Measurements from ENCODE around the gene GPHN.
A peak's percentile ranks its signal among the peaks of the same experiment; 100 is the strongest.

Gene GPHN

DNA sequence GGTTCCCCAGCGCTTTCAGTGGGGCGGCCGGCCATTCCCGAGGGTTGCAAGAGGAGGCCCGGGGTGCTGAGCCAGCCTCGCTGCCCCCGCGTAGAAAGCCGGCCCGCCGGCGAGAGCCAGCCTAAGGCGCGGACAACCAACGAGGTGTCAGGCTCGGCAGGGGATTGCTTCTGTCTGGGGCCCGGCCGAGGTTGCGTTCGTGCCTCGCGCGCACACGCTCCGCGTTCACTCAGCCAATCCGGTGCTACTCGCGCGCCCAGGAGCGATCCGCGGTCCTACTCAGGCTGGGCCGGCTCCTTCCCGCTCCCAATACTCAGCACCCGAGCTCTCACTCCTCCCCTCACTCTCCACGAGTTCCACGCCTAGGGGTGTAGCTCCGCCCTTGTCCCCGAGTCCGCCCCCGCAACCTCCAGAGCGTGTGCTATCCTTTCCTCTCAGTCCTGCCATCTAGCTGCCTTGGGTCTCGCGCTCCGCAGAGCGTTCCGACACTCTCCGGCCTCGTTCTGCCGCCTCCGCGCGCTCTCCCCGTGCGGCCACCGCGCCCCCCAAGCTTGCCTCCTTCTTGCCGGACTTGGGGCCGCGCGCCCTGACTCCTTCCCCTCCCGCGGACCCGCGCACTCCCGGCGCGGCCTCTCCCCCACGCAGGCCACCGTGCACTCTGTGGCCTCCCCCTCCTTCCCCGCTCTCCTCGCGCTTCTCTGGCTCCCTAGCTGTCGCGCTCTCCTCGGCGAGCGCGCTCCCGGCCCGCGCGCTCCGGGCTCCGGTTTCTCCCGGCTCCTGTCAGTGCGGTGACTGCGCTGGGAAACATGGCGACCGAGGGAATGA lies at the start of gene GPHN:
GPHN (plus strand) TSS at position 426 of the 825 bp plus-strand sequence.
- H3K36me3 ChIP-seq (ENCODE audit: control insufficient read depth, insufficient read depth, low read length) = no peaks in the 10 kb centered on the region
- H3K27me3 ChIP-seq (ENCODE audit: control insufficient read depth, insufficient read depth, low read length) = peaks cover 1% of the 10 kb centered on the region; the same call in 1 of the 2 replicates
- peak; percentile 88 for DNase-seq (ENCODE audit: low read depth, low spot score)
- no CpG with 5 or more reads among the region's 91 CpGs for WGBS (ENCODE audit: insufficient coverage, insufficient read length)
- H3K4me3 ChIP-seq (ENCODE audit: low read length) = peak within 1 kb of the TSS; percentile 83
- H3K4me1 ChIP-seq (ENCODE audit: control insufficient read depth, insufficient read depth, low read length) = no peaks in the 10 kb centered on the region
- no peak within 1 kb of the TSS for H3K27ac ChIP-seq (ENCODE audit: low read length)
- H3K9me3 ChIP-seq (ENCODE audit: control insufficient read depth, insufficient read depth, low read length) = no peaks in the 10 kb centered on the region

DNA sequence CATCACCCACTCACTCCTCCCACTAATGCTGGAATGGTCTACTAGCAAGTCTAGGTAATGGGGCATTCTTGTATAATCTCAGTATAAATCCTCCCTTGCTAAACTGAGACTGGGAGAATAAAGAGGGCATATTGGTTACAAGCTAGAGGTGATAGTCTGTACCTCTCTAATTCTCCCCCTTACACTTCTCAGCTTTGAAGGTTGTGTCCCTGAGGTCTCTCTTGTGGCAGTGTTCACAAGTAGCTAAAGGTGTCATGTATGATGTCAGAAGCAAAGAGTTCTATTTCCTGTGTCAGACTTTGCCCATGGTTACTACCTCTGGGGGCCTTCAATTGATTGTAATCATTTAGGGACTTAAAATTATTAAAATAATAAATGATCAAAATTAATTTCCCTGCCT lies 48.3 kb upstream of the GPHN start:
- Histone ChIP-seq H3K27ac (ENCODE audit: low read length) (no peak overlapping the region), H3K4me1 (ENCODE audit: control insufficient read depth, insufficient read depth, low read length) (no peaks in the 10 kb centered on the region), H3K9me3 (ENCODE audit: control insufficient read depth, insufficient read depth, low read length) (no peaks in the 10 kb centered on the region), H3K4me3 (ENCODE audit: low read length) (no peak overlapping the region), H3K36me3 (ENCODE audit: control insufficient read depth, insufficient read depth, low read length) (no peaks in the 10 kb centered on the region), H3K27me3 (ENCODE audit: control insufficient read depth, insufficient read depth, low read length) (no peaks in the 10 kb centered on the region)
- DNase-seq (ENCODE audit: low read depth, low spot score) = no peak

DNA sequence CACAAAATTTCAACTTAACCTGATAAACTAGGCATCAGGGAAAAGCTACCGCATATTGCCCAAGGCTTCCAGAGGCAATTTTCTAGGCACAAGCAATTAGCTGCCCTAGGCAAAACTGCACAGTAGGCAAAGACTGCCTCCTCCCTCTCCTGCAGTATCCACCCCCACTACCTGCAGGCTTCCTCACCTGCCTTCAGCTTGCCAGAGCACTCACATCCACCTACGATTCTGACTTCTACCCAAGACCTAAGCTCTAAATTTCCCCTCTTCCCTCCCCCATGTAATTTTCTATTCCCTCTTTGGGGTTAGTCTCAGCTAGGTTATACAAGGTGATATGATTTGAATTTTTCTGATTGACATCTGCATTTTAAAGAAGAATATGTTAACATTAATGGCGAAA lies 43.7 kb upstream of the GPHN start:
- no peak overlapping the region for H3K27ac ChIP-seq (ENCODE audit: low read length)
- H3K36me3 ChIP-seq (ENCODE audit: control insufficient read depth, insufficient read depth, low read length) = no peaks in the 10 kb centered on the region
- H3K4me3 ChIP-seq (ENCODE audit: low read length) = no peak overlapping the region
- DNase-seq (ENCODE audit: low read depth, low spot score) = no peak
- WGBS (ENCODE audit: insufficient coverage, insufficient read length) = no CpG with 5 or more reads among the region's 3 CpGs
- H3K27me3 ChIP-seq (ENCODE audit: control insufficient read depth, insufficient read depth, low read length) = no peaks in the 10 kb centered on the region
- H3K9me3 ChIP-seq (ENCODE audit: control insufficient read depth, insufficient read depth, low read length) = no peaks in the 10 kb centered on the region; the same call in 1 of the 2 replicates
- no peaks in the 10 kb centered on the region for H3K4me1 ChIP-seq (ENCODE audit: control insufficient read depth, insufficient read depth, low read length)

DNA sequence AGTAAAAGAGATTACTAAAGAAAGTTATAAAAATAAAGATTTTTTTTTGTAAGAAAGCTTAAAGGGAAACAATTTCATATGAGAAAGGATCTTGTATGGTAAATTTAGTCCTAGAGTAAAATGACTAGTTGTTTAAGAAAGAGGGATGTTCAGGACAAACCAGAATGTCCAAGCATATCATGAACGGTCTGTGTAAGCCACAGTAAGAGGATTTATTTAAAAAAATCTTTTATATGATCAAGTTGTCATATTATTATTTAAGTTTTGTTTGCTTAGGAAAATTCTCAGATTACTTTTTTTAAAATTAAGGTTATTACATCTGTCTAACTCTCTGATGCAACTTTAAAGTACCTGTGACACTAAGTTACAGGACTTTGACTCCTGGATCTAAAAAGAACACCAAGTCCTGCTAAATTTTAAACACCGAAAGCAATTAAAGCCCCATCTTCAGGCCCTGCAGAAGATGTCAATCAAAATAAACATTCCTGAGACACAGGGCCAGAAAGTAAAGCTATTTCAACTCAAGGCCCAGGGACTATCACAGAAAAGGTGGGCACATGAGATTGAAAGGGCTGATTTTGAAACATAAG lies 39.1 kb upstream of the GPHN start:
- H3K4me1 ChIP-seq (ENCODE audit: control insufficient read depth, insufficient read depth, low read length) = no peaks in the 10 kb centered on the region
- H3K36me3 ChIP-seq (ENCODE audit: control insufficient read depth, insufficient read depth, low read length) = no peaks in the 10 kb centered on the region
- H3K27ac ChIP-seq (ENCODE audit: low read length) = no peak overlapping the region
- no peaks in the 10 kb centered on the region for H3K27me3 ChIP-seq (ENCODE audit: control insufficient read depth, insufficient read depth, low read length)
- no peaks in the 10 kb centered on the region; the same call in 1 of the 2 replicates for H3K9me3 ChIP-seq (ENCODE audit: control insufficient read depth, insufficient read depth, low read length)
- no peak for DNase-seq (ENCODE audit: low read depth, low spot score)
- H3K4me3 ChIP-seq (ENCODE audit: low read length) = no peak overlapping the region
- no CpG with 5 or more reads among the region's 2 CpGs for WGBS (ENCODE audit: insufficient coverage, insufficient read length)

DNA sequence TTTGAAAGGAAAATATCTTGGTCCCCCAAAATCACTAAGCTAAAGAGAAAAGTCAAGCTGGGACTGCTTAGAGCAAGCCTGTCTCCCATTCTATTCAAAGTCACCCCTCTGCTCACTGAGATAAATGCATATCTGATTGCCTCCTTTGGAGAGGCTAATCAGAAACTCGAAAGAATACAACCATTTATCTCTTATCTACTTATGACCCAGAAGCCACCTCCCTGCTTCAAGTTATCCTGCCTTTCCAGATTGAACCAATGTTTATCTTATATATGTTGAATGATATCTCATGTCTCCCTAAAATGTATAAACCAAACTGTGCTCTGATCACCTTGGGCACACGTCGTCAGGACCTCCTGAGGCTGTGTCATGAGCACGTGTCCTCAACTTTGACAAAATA lies 36.4 kb upstream of the GPHN start:
- no peak for DNase-seq (ENCODE audit: low read depth, low spot score)
- Histone ChIP-seq H3K9me3 (ENCODE audit: control insufficient read depth, insufficient read depth, low read length) (no peaks in the 10 kb centered on the region; the same call in 1 of the 2 replicates), H3K4me1 (ENCODE audit: control insufficient read depth, insufficient read depth, low read length) (no peaks in the 10 kb centered on the region), H3K27ac (ENCODE audit: low read length) (no peak overlapping the region), H3K4me3 (ENCODE audit: low read length) (no peak overlapping the region), H3K27me3 (ENCODE audit: control insufficient read depth, insufficient read depth, low read length) (no peaks in the 10 kb centered on the region), H3K36me3 (ENCODE audit: control insufficient read depth, insufficient read depth, low read length) (no peaks in the 10 kb centered on the region)
- WGBS (ENCODE audit: insufficient coverage, insufficient read length) = no CpG with 5 or more reads among the region's 4 CpGs

DNA sequence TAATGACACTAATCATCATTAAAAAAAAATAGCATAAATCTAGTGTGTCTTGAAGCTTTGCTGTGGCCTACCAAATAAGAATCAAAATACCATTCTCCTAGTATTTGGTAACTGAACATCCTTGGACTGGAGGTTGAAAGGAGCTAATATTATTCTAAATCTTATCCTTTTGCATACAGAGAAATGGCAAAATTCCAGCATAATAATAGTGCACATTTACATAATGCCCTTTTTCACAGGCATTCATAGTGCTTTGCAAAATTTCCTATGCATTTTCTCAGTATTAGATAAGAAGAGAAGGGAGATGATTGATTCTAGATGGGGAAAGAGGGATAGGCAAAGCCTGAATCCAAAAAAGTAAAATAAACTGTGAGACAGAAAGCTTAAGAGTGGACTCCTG lies 35.7 kb upstream of the GPHN start:
- Histone ChIP-seq H3K9me3 (ENCODE audit: control insufficient read depth, insufficient read depth, low read length) (no peaks in the 10 kb centered on the region; the same call in 1 of the 2 replicates), H3K27ac (ENCODE audit: low read length) (no peak overlapping the region), H3K36me3 (ENCODE audit: control insufficient read depth, insufficient read depth, low read length) (no peaks in the 10 kb centered on the region), H3K27me3 (ENCODE audit: control insufficient read depth, insufficient read depth, low read length) (no peaks in the 10 kb centered on the region), H3K4me1 (ENCODE audit: control insufficient read depth, insufficient read depth, low read length) (no peaks in the 10 kb centered on the region), H3K4me3 (ENCODE audit: low read length) (no peak overlapping the region)
- no peak for DNase-seq (ENCODE audit: low read depth, low spot score)

DNA sequence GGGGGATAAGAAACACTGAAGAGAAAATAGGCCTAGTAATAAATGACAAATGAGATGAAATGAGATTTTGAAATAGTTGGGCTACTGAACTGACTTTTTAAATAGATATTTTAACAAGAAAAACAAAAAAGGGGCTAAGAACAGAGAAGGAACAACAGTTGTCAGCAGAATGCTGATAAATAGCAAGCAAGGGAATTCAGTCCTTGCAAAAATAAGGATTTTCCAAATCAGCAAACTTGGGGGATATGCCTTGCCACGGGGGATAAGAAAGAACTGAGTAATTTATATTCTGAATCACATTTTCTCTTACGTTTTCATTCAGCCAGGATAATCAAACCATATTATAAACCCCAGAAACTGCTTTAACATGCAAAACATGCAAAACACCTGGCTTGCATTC lies 34.7 kb upstream of the GPHN start:
- H3K4me1 ChIP-seq (ENCODE audit: control insufficient read depth, insufficient read depth, low read length) = no peaks in the 10 kb centered on the region
- no CpG with 5 or more reads among the region's 2 CpGs for WGBS (ENCODE audit: insufficient coverage, insufficient read length)

DNA sequence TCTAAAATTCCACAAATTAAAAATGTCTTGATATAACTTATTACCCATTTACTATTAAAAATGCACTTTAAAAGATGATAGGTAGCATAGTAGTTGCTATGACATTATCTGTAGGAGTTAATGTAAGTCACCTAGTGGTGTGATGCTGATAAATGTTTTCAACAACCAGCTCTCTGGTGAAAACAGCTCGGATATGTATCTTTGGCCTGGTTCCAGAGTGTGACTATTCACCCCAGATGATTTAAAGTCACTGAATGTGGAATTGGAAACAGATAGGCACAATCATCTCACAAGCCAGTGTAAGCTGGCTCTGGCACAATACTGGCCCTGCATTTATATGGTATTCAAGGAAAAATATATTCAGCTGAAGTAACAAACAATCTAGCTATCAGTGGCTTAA lies 31.0 kb upstream of the GPHN start:
- Histone ChIP-seq H3K9me3 (ENCODE audit: control insufficient read depth, insufficient read depth, low read length) (no peaks in the 10 kb centered on the region; the same call in 1 of the 2 replicates), H3K4me3 (ENCODE audit: low read length) (no peak overlapping the region), H3K27ac (ENCODE audit: low read length) (no peak overlapping the region), H3K4me1 (ENCODE audit: control insufficient read depth, insufficient read depth, low read length) (no peaks in the 10 kb centered on the region), H3K36me3 (ENCODE audit: control insufficient read depth, insufficient read depth, low read length) (no peaks in the 10 kb centered on the region), H3K27me3 (ENCODE audit: control insufficient read depth, insufficient read depth, low read length) (no peaks in the 10 kb centered on the region)
- DNase-seq (ENCODE audit: low read depth, low spot score) = no peak
- WGBS (ENCODE audit: insufficient coverage, insufficient read length) = no CpG with 5 or more reads among the region's 1 CpG

More for the DNA sequence above, 34.7 kb upstream of the GPHN start:
- Histone ChIP-seq H3K36me3 (ENCODE audit: control insufficient read depth, insufficient read depth, low read length) (no peaks in the 10 kb centered on the region), H3K4me3 (ENCODE audit: low read length) (no peak overlapping the region), H3K27ac (ENCODE audit: low read length) (no peak overlapping the region), H3K27me3 (ENCODE audit: control insufficient read depth, insufficient read depth, low read length) (no peaks in the 10 kb centered on the region), H3K9me3 (ENCODE audit: control insufficient read depth, insufficient read depth, low read length) (no peaks in the 10 kb centered on the region; the same call in 1 of the 2 replicates)
- no peak for DNase-seq (ENCODE audit: low read depth, low spot score)

DNA sequence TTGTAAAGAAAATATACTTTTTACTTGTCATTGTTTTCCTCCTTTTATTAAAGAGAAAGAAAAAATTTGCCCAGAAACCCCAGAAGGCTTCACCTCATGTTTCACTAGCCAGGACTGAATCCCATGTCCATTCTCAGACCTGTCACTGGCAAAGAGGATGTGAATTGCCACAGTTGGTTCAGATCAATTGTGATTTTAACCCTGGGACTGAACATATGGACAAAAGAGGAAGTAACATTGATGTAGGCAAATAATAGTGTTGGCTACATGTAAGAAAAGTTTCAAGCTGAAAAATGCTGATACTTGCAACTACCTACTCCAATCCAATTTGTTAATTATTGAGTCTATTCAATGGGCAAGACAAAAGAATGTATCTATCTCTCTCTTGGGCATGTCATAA lies 30.4 kb upstream of the GPHN start:
- Histone ChIP-seq H3K4me1 (ENCODE audit: control insufficient read depth, insufficient read depth, low read length) (no peaks in the 10 kb centered on the region), H3K36me3 (ENCODE audit: control insufficient read depth, insufficient read depth, low read length) (no peaks in the 10 kb centered on the region), H3K4me3 (ENCODE audit: low read length) (no peak overlapping the region), H3K9me3 (ENCODE audit: control insufficient read depth, insufficient read depth, low read length) (no peaks in the 10 kb centered on the region; the same call in 1 of the 2 replicates), H3K27ac (ENCODE audit: low read length) (no peak overlapping the region), H3K27me3 (ENCODE audit: control insufficient read depth, insufficient read depth, low read length) (no peaks in the 10 kb centered on the region)
- no peak for DNase-seq (ENCODE audit: low read depth, low spot score)

DNA sequence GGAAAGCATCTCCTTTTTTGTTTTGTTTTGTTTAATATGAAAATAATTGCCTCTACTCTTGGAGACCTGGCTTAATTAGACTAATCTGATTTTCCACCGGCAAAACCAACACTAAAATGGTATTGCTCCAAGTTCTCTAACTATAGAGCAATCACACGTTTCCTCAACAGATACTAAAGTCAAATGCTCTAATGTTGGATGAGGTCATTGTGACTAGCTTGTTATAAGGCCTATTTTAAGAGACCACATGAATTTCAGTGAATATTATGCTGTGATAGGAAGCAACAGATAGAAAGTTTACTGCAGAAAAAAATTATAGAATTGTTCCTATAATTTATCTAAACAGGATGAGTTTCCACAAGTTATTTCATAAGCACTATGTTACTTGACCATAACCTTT lies 25.1 kb upstream of the GPHN start:
- Histone ChIP-seq H3K36me3 (ENCODE audit: control insufficient read depth, insufficient read depth, low read length) (no peaks in the 10 kb centered on the region), H3K4me1 (ENCODE audit: control insufficient read depth, insufficient read depth, low read length) (no peaks in the 10 kb centered on the region), H3K4me3 (ENCODE audit: low read length) (no peak overlapping the region), H3K9me3 (ENCODE audit: control insufficient read depth, insufficient read depth, low read length) (no peaks in the 10 kb centered on the region), H3K27ac (ENCODE audit: low read length) (no peak overlapping the region), H3K27me3 (ENCODE audit: control insufficient read depth, insufficient read depth, low read length) (no peaks in the 10 kb centered on the region)
- WGBS (ENCODE audit: insufficient coverage, insufficient read length) = no CpG with 5 or more reads among the region's 2 CpGs
- DNase-seq (ENCODE audit: low read depth, low spot score) = no peak

DNA sequence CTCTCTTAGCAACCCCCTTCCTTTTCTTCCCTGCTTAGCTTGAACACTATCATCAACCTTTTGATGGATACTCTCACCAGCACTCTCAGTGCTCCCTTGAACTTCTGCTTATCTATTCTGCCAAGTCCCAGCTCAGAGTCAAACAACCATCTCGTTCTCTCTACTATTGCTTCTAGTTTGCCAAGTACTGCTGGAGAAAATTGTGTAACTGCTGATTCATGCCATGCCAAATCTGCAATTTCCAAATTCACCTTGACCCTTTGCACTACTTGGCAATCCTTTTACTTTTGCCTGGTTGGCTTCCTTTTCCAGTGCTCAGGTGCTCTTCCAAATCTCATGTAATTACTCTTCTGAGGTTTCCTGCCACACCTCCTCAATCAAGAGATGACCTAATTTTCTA lies 24.6 kb upstream of the GPHN start:
- H3K9me3 ChIP-seq (ENCODE audit: control insufficient read depth, insufficient read depth, low read length) = no peaks in the 10 kb centered on the region
- no CpG with 5 or more reads among the region's 1 CpG for WGBS (ENCODE audit: insufficient coverage, insufficient read length)
- no peaks in the 10 kb centered on the region for H3K36me3 ChIP-seq (ENCODE audit: control insufficient read depth, insufficient read depth, low read length)
- H3K4me1 ChIP-seq (ENCODE audit: control insufficient read depth, insufficient read depth, low read length) = no peaks in the 10 kb centered on the region
- no peak for DNase-seq (ENCODE audit: low read depth, low spot score)
- H3K27me3 ChIP-seq (ENCODE audit: control insufficient read depth, insufficient read depth, low read length) = no peaks in the 10 kb centered on the region
- no peak overlapping the region for H3K27ac ChIP-seq (ENCODE audit: low read length)
- H3K4me3 ChIP-seq (ENCODE audit: low read length) = no peak overlapping the region

Data from iPS DF 6.9 (cell line).